Trophoblast cell (in vitro differentiated cells and primary cell): ENCODE data around the gene DDX54.

ENCODE experiments used
- DNase-seq, 2 donors: peaks; one replicate each; pipeline ENCODE4 v3.0.0-alpha.2; 2016
- H2AFZ ChIP-seq: 2 replicates; pipeline ENCODE4 v1.6.1; 2013; ENCODE audit warnings: low read length, moderate library complexity, mild to moderate bottlenecking; ENCODE audit not compliant: insufficient read depth, poor library complexity
- H2AK5ac ChIP-seq: 2 replicates; pipeline ENCODE4 v1.6.1; 2013; ENCODE audit warnings: mild to moderate bottlenecking, low read length
- H2BK120ac ChIP-seq: 2 replicates; pipeline ENCODE4 v1.6.1; 2013; ENCODE audit warnings: low read length, mild to moderate bottlenecking, moderate library complexity; ENCODE audit not compliant: insufficient read depth, poor library complexity
- H2BK12ac ChIP-seq: 2 replicates; pipeline ENCODE4 v1.6.1; 2013; ENCODE audit warnings: mild to moderate bottlenecking, low read length, moderate library complexity
- H2BK5ac ChIP-seq: 2 replicates; pipeline ENCODE4 v1.6.1; 2013; ENCODE audit warnings: low read length, low read depth, moderate library complexity, mild to moderate bottlenecking; ENCODE audit not compliant: poor library complexity
- H3K14ac ChIP-seq: 2 replicates; pipeline ENCODE4 v1.6.1; 2013; ENCODE audit warnings: mild to moderate bottlenecking, low read length
- H3K18ac ChIP-seq: 2 replicates; pipeline ENCODE4 v1.6.1; 2013; ENCODE audit warnings: mild to moderate bottlenecking, low read length
- H3K23ac ChIP-seq: 2 replicates; pipeline ENCODE4 v1.6.1; 2013; ENCODE audit warnings: low read length
- H3K27ac ChIP-seq: 2 replicates; pipeline ENCODE4 v1.5.1; 2013; ENCODE audit warnings: low read depth, mild to moderate bottlenecking, inconsistent platforms, low read length, moderate library complexity
- H3K27me3 ChIP-seq: 2 replicates; pipeline ENCODE4 v1.6.1; 2013; ENCODE audit warnings: inconsistent platforms, mild to moderate bottlenecking, low read length, moderate library complexity; ENCODE audit not compliant: insufficient read depth
- H3K36me3 ChIP-seq, 2 experiments: 1 replicate in 1 of 2; 2 replicates in 1 of 2; pipeline ENCODE4 v1.6.1; 2013; ENCODE audit warnings: low read length in 2 of 2, mild to moderate bottlenecking in 2 of 2, moderate library complexity in 1 of 2; ENCODE audit not compliant: insufficient read depth in 2 of 2, control insufficient read depth in 1 of 2
- H3K4ac ChIP-seq: 2 replicates; pipeline ENCODE4 v1.6.1; 2013; ENCODE audit warnings: low read depth, mild to moderate bottlenecking, low read length, moderate library complexity
- H3K4me1 ChIP-seq, 2 experiments: 1 replicate in 1 of 2; 2 replicates in 1 of 2; pipeline ENCODE4 v1.6.1; 2013; ENCODE audit warnings: low read length in 2 of 2, mild to moderate bottlenecking in 2 of 2, moderate library complexity in 1 of 2; ENCODE audit not compliant: insufficient read depth in 2 of 2, control insufficient read depth in 1 of 2
- H3K4me2 ChIP-seq: 2 replicates; pipeline ENCODE4 v1.6.1; 2013; ENCODE audit warnings: inconsistent platforms, mild to moderate bottlenecking, low read length, moderate library complexity
- H3K4me3 ChIP-seq: 2 replicates; pipeline ENCODE4 v1.5.1; 2013; ENCODE audit warnings: mild to moderate bottlenecking, low read depth, low read length, inconsistent platforms
- H3K79me1 ChIP-seq: one replicate; pipeline ENCODE4 v1.6.1; 2013; ENCODE audit warnings: low read length
- H3K79me2 ChIP-seq: 2 replicates; pipeline ENCODE4 v1.6.1; 2013; ENCODE audit warnings: low read length, mild to moderate bottlenecking; ENCODE audit not compliant: control insufficient read depth, insufficient read depth, poor library complexity
- H3K9ac ChIP-seq: 2 replicates; pipeline ENCODE4 v1.6.1; 2013; ENCODE audit warnings: mild to moderate bottlenecking, low read length
- H3K9me3 ChIP-seq: 2 replicates; pipeline ENCODE4 v1.6.1; 2013; ENCODE audit warnings: low read depth, mild to moderate bottlenecking, control low read depth, inconsistent platforms, low read length; ENCODE audit not compliant: insufficient read depth
- H4K12ac ChIP-seq: 2 replicates; pipeline ENCODE4 v1.6.1; 2013; ENCODE audit warnings: low read depth, mild to moderate bottlenecking, low read length, moderate library complexity
- H4K8ac ChIP-seq: 2 replicates; pipeline ENCODE4 v1.6.1; 2013; ENCODE audit warnings: low read depth, mild to moderate bottlenecking, low read length, moderate library complexity
- H4K91ac ChIP-seq: one replicate; pipeline ENCODE4 v1.6.1; 2013; ENCODE audit warnings: low read depth, mild to moderate bottlenecking, low read length, moderate library complexity
- WGBS: extraction: QIAGEN DNeasy Blood & Tissue Kit; methylation state at CpG from one replicate; pipeline ENCODE4 v1.1.7; 2013; ENCODE audit warnings: missing lambda C conversion rate; ENCODE audit not compliant: insufficient read length, insufficient coverage; ENCODE audit errors: extremely low coverage; 5-methylcytosine and 5-hydroxymethylcytosine counted together

The DDX54 gene

GRCh38 chr12:113149361-113150150, 35.7 kb downstream of the DDX54 start, which contains the start of gene CFAP73:
Gene CFAP73, plus strand, starts transcription at chr12:113149724. Its CDS starts 134 bp downstream, at chr12:113149858.
- Histone ChIP-seq H2BK5ac (no peak within 1 kb of the TSS), H3K23ac (no peak within 1 kb of the TSS), H3K79me2 (no peaks in the 10 kb centered on the region), H3K4me1 (peaks cover 8 to 14% of the 10 kb centered on the region in 2 experiments), H2AK5ac (no peak within 1 kb of the TSS), H3K14ac (no peak within 1 kb of the TSS), H3K4me2 (peak within 1 kb of the TSS; percentile 42), H3K18ac (no peak within 1 kb of the TSS), H3K4me3 (no peak within 1 kb of the TSS), H3K79me1 (no peaks in the 10 kb centered on the region), H4K12ac (no peak within 1 kb of the TSS), H3K27me3 (peaks cover 19% of the 10 kb centered on the region), H4K91ac (no peak within 1 kb of the TSS), H3K4ac (no peak within 1 kb of the TSS), H3K36me3 (no peaks in the 10 kb centered on the region), H3K9me3 (no peaks in the 10 kb centered on the region), H2BK120ac (no peak within 1 kb of the TSS), H3K27ac (no peak within 1 kb of the TSS), H2BK12ac (no peak within 1 kb of the TSS), H4K8ac (no peak within 1 kb of the TSS), H3K9ac (no peak within 1 kb of the TSS), H2AFZ (no peak within 1 kb of the TSS)
- peak; percentile 90 to 95 for DNase-seq
- no CpG with 5 or more reads among the region's 22 CpGs for WGBS

- Histone ChIP-seq H3K79me1 (no peaks in the 10 kb centered on the region), H3K4me2 (no peak overlapping the region), H4K91ac (no peak overlapping the region), H3K36me3 (no peaks in the 10 kb centered on the region), H3K79me2 (no peaks in the 10 kb centered on the region), H3K4me1 (peaks cover 7 to 8% of the 10 kb centered on the region in 2 experiments), H3K4ac (no peak overlapping the region), H4K8ac (no peak overlapping the region), H2BK12ac (no peak overlapping the region), H3K23ac (no peak overlapping the region), H3K27me3 (no peaks in the 10 kb centered on the region), H2BK120ac (no peak overlapping the region), H3K4me3 (no peak overlapping the region), H4K12ac (no peak overlapping the region), H3K18ac (no peak overlapping the region), H2AFZ (no peak overlapping the region), H3K9ac (no peak overlapping the region), H3K27ac (no peak overlapping the region), H2BK5ac (no peak overlapping the region), H3K14ac (no peak overlapping the region), H3K9me3 (no peaks in the 10 kb centered on the region), H2AK5ac (no peak overlapping the region)
- no CpG with 5 or more reads among the region's 2 CpGs for WGBS
- no peak for DNase-seq
Measured at GRCh38 chr12:113146999-113147398, 38.3 kb downstream of the DDX54 start.

- Histone ChIP-seq H2BK5ac (no peak overlapping the region), H3K9ac (no peak overlapping the region), H4K8ac (no peak overlapping the region), H3K23ac (no peak overlapping the region), H3K4ac (no peak overlapping the region), H3K4me2 (no peak overlapping the region), H2BK12ac (no peak overlapping the region), H3K36me3 (no peaks in the 10 kb centered on the region), H3K4me1 (peaks cover 7 to 8% of the 10 kb centered on the region in 2 experiments), H3K79me2 (no peaks in the 10 kb centered on the region), H3K4me3 (no peak overlapping the region), H3K9me3 (no peaks in the 10 kb centered on the region), H3K14ac (no peak overlapping the region), H2BK120ac (no peak overlapping the region), H2AFZ (no peak overlapping the region), H3K27me3 (no peaks in the 10 kb centered on the region), H4K12ac (no peak overlapping the region), H2AK5ac (no peak overlapping the region), H4K91ac (no peak overlapping the region), H3K18ac (no peak overlapping the region), H3K27ac (no peak overlapping the region), H3K79me1 (no peaks in the 10 kb centered on the region)
- DNase-seq = no peak
- no CpG with 5 or more reads among the region's 12 CpGs for WGBS
Measured at GRCh38 chr12:113145720-113146551, 39.3 kb downstream of the DDX54 start.

GRCh38 chr12:113144806-113145205, 40.5 kb downstream of the DDX54 start:
- Histone ChIP-seq H2BK5ac (no peak overlapping the region), H2BK12ac (no peak overlapping the region), H3K23ac (no peak overlapping the region), H3K4me2 (no peak overlapping the region), H3K9me3 (no peaks in the 10 kb centered on the region), H3K27me3 (no peaks in the 10 kb centered on the region), H3K14ac (no peak overlapping the region), H4K91ac (no peak overlapping the region), H3K4ac (no peak overlapping the region), H3K9ac (no peak overlapping the region), H3K79me2 (no peaks in the 10 kb centered on the region), H3K27ac (no peak overlapping the region), H4K12ac (no peak overlapping the region), H2AK5ac (no peak overlapping the region), H3K36me3 (no peaks in the 10 kb centered on the region), H3K4me1 (peaks cover 4 to 6% of the 10 kb centered on the region in 2 experiments), H2BK120ac (no peak overlapping the region), H2AFZ (no peak overlapping the region), H3K18ac (no peak overlapping the region), H3K4me3 (no peak overlapping the region), H3K79me1 (no peaks in the 10 kb centered on the region), H4K8ac (no peak overlapping the region)
- DNase-seq = no peak
- WGBS = no CpG with 5 or more reads among the region's 5 CpGs
